ENCODE measurements around the gene H1-8. TPM values are rescaled to one million over a fixed set of nuclear protein-coding genes. Genes with fewer than 3 reads are reported as not detected.

H1-8 gene
- total RNA-seq, 1 experiment from 2014 or later: not detected

GRCh38 chr3:129555153-129555550 is 12.2 kb downstream of the H1-8 start:
- no peak for ATAC-seq
- TF ChIP-seq SIN3A (IDR thresholded peaks at IDR 0.05; ENCODE audit: low read depth): no peak
- H3K9me3 ChIP-seq (ENCODE audit: control insufficient read depth in 1 of 2, insufficient read depth in 1 of 2, low read depth in 1 of 2, low read length in 2 of 2): no peaks in the 10 kb centered on the region
- no peak for DNase-seq (ENCODE audit: low read depth, low spot score)
- H3K36me3 ChIP-seq (ENCODE audit: control insufficient read depth in 1 of 2, insufficient read depth in 2 of 2, low read length in 2 of 2): no peaks in the 10 kb centered on the region; a peak in 1 of 4 replicates
- no peaks in the 10 kb centered on the region for H4K20me1 ChIP-seq (ENCODE audit: insufficient read depth)
- RAD21 ChIA-PET (ENCODE audit: low non-redundant PET in 1 of 2, low total read pairs in 2 of 2, uncharacterized antibody in 2 of 2, unreplicated experiment in 2 of 2): interaction anchor here in 1 of 2 experiments (0.6 kb wide), 1 partner anchor 20 kb away, joined by 3 read pairs; no protein-coding TSS in a partner anchor
- POLR2A ChIA-PET: no interaction called here
- no peak overlapping the region for H3K4me2 ChIP-seq (ENCODE audit: low read length)
- BruUV-seq (replicated peaks): no TSS peak
- no peak overlapping the region for H3K4me3 ChIP-seq (replicated peaks in 1 of 2; ENCODE audit: low read depth in 1 of 2, low read length in 2 of 2)
- no peak overlapping the region for H3K27ac ChIP-seq (ENCODE audit: low read depth, low read length)
- no peaks in the 10 kb centered on the region for H3K27me3 ChIP-seq (ENCODE audit: insufficient read depth, low read length)
- H3K79me2 ChIP-seq (ENCODE audit: insufficient read depth, low read length): no peaks in the 10 kb centered on the region
- no peak overlapping the region for H2AFZ ChIP-seq (ENCODE audit: low read depth, low read length, poor library complexity, severe bottlenecking)
- intact Hi-C loops (cut with micrococcal nuclease): no loop called here
- no peaks in the 10 kb centered on the region for H3K9me2 ChIP-seq (ENCODE audit: insufficient read depth)
- CTCF ChIA-PET: no interaction called here
- no peaks in the 10 kb centered on the region for H3K4me1 ChIP-seq (ENCODE audit: control insufficient read depth in 1 of 2, insufficient read depth in 2 of 2, low read length in 2 of 2)
- H3K9ac ChIP-seq (ENCODE audit: low read length): no peak overlapping the region

- H4K20me1 ChIP-seq (ENCODE audit: insufficient read depth): no peaks in the 10 kb centered on the region
- no peaks in the 10 kb centered on the region for H3K27me3 ChIP-seq (ENCODE audit: insufficient read depth, low read length)
- ChIA-PET RAD21 (ENCODE audit: low non-redundant PET in 1 of 2, low total read pairs in 2 of 2, uncharacterized antibody in 2 of 2, unreplicated experiment in 2 of 2) (interaction anchor here in 1 of 2 experiments (0.6 kb wide), 1 partner anchor 20 kb away, joined by 3 read pairs; no protein-coding TSS in a partner anchor), CTCF (no interaction called here), POLR2A (no interaction called here)
- no peak for ATAC-seq
- no peaks in the 10 kb centered on the region for H3K9me2 ChIP-seq (ENCODE audit: insufficient read depth)
- no peak overlapping the region for H3K4me3 ChIP-seq (replicated peaks in 1 of 2; ENCODE audit: low read depth in 1 of 2, low read length in 2 of 2)
- TF ChIP-seq EZH2phosphoT487 (IDR thresholded peaks at IDR 0.05; ENCODE audit: borderline replicate concordance) (no peak), ZFX (IDR thresholded peaks at IDR 0.05) (no peak), ELF1 (IDR thresholded peaks at IDR 0.05; ENCODE audit: borderline replicate concordance, low read depth) (no peak), CTCF (IDR thresholded peaks at IDR 0.05 in 2 of 3, conservative IDR thresholded peaks at IDR 0.05 in 1 of 3; ENCODE audit: borderline replicate concordance in 1 of 3, insufficient read depth in 1 of 3, low read depth in 2 of 3, low read length in 2 of 3) (no peak), SRF (IDR thresholded peaks at IDR 0.05; ENCODE audit: low read depth) (no peak), REST (IDR thresholded peaks at IDR 0.05; ENCODE audit: low read depth) (no peak), ZNF274 (IDR thresholded peaks at IDR 0.05; ENCODE audit: low read depth, low read length) (no peak), TCF7L2 (IDR thresholded peaks at IDR 0.05; ENCODE audit: borderline replicate concordance, extremely low read depth, insufficient read depth, insufficient read length) (no peak), ATF3 (IDR thresholded peaks at IDR 0.05) (no peak), CBX3 (IDR thresholded peaks at IDR 0.05; ENCODE audit: low read depth) (no peak), EGR1 (IDR thresholded peaks at IDR 0.05; ENCODE audit: low read depth) (no peak), FOSL1 (IDR thresholded peaks at IDR 0.05; ENCODE audit: low read depth) (no peak), YY1 (IDR thresholded peaks at IDR 0.05; ENCODE audit: extremely low read depth, insufficient replicate concordance, low read depth, low read length) (no peak)
- H3K79me2 ChIP-seq (ENCODE audit: insufficient read depth, low read length): no peaks in the 10 kb centered on the region
- BruUV-seq (replicated peaks): no TSS peak
- no peak overlapping the region for H2AFZ ChIP-seq (ENCODE audit: low read depth, low read length, poor library complexity, severe bottlenecking)
- H3K9ac ChIP-seq (ENCODE audit: low read length): no peak overlapping the region
- H3K9me3 ChIP-seq (ENCODE audit: control insufficient read depth in 1 of 2, insufficient read depth in 1 of 2, low read depth in 1 of 2, low read length in 2 of 2): no peaks in the 10 kb centered on the region
- H3K27ac ChIP-seq (ENCODE audit: low read depth, low read length): no peak overlapping the region
- intact Hi-C loops (cut with micrococcal nuclease): no loop called here
- H3K36me3 ChIP-seq (ENCODE audit: control insufficient read depth in 1 of 2, insufficient read depth in 2 of 2, low read length in 2 of 2): no peaks in the 10 kb centered on the region; a peak in 1 of 4 replicates
- no peak for DNase-seq (ENCODE audit: low read depth, low spot score)
- H3K4me2 ChIP-seq (ENCODE audit: low read length): no peak overlapping the region
- no peaks in the 10 kb centered on the region for H3K4me1 ChIP-seq (ENCODE audit: control insufficient read depth in 1 of 2, insufficient read depth in 2 of 2, low read length in 2 of 2)
Observed at GRCh38 chr3:129555616-129556357, 12.8 kb downstream of the H1-8 start.
